Prostate gland (tissue), 2 donors: ENCODE results near the gene DMD. TPM values are rescaled to one million over a fixed set of nuclear protein-coding genes. Genes with fewer than 3 reads are reported as not detected.

Experiments
- DNase-seq: peaks from one replicate; pipeline ENCODE4 v3.0.0-alpha.2; 2019; ENCODE audit warnings: low spot score
- H3K27ac ChIP-seq, 2 donors: fragments of 200-600 bp; sonication (generic); 2 replicates each; pipeline ENCODE4 v1.5.1; 2017 to 2019
- H3K27me3 ChIP-seq: fragments of 200-600 bp; sonication (generic); replicated peaks from 2 replicates; pipeline ENCODE4 v1.5.1; 2019; ENCODE audit not compliant: insufficient read depth
- H3K36me3 ChIP-seq, 2 donors: fragments of 200-600 bp; sonication (generic); 1 replicate in 1 of 2; 2 replicates in 1 of 2; pipeline versions ENCODE4 v1.5.1 to v1.8.1; 2017 to 2019
- H3K4me1 ChIP-seq: fragments of 200-600 bp; sonication (generic); replicated peaks from 2 replicates; pipeline ENCODE4 v1.5.1; 2019
- H3K4me3 ChIP-seq, 2 donors: fragments of 200-600 bp; sonication (generic); 2 replicates each; pipeline ENCODE4 v1.5.1; 2017 to 2019
- H3K9me3 ChIP-seq: fragments of 200-600 bp; sonication (generic); 2 replicates; pipeline ENCODE4 v1.5.1; 2017
- POLR2A ChIP-seq: fragments of 450-650 bp; IDR thresholded peaks from one replicate; pipeline ENCODE4 v1.6.1; 2016; ENCODE audit warnings: antibody characterized with exemption, mild to moderate bottlenecking
- POLR2AphosphoS5 ChIP-seq: sonication (generic); formaldehyde crosslinking; IDR thresholded peaks from one replicate; pipeline ENCODE4 v1.6.1; 2017; ENCODE audit warnings: antibody characterized with exemption
- WGBS: methylation state at CpG from one replicate; pipeline ENCODE4 v1.1.5; 2018; 5-methylcytosine and 5-hydroxymethylcytosine counted together
- intact Hi-C: fragments of 100-400 bp; cut with DNase I; formaldehyde crosslinking; loops from one replicate; pipeline ENCODE4 v1.14.2; 2022
- total RNA-seq, 2 donors: library from RNA; depleted of rRNA; stranded (reverse); fragments of >200 nt; gene quantifications; one replicate each; pipeline ENCODE4 v1.1.0, GENCODE V29; 2016
- TF ChIP-seq, protein P1 (sequence below), 4 experiments: fragments of 200-600 bp in 2 of 4; fragments of 450-650 bp in 2 of 4; sonication (generic) in 2 of 4; IDR thresholded peaks; 1 replicate in 3 of 4; 2 replicates in 1 of 4; pipeline ENCODE4 v1.5.1; 2016 to 2019; ENCODE audit warnings: antibody characterized with exemption in 4 of 4, mild to moderate bottlenecking in 2 of 4, moderate library complexity in 2 of 4

Gene DMD
- total RNA-seq, 2 donors from 2014 or later: 17.6 to 34.8 TPM

DNA sequence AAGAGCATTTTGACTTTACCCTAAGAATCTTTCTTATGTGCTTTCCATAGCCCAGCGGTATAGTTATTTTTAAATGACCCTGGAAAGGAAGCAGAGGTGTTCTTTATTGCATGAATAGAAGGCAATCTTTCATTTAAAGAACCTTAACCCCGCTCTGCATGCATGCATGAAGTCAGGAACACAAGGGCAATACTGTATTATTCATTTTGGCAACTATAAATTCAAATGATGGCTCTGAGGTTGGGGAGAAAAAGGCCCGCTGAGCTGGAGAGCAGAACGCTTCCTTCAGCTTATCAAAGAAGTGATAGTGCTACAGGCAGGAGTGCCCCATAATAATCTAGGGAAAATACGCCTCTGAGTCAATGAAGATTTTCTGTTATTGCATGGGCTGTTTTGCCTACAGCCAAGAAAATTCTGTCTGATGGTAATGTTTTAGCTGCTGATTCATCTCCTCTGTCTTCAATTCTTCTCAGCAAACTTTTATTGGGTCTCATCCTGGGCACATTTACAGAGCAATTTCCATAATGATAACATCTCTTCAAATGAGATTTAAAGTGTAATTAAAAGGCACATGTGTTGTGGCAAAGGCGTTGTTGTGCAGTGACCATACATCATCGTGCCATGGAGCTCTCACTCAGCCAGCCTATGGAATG lies 1687.3 kb downstream of the DMD start:
- Histone ChIP-seq H3K4me3 (no peak overlapping the region), H3K27ac (no peak overlapping the region), H3K9me3 (no peaks in the 10 kb centered on the region), H3K27me3 (no peaks in the 10 kb centered on the region), H3K4me1 (no peaks in the 10 kb centered on the region), H3K36me3 (no peaks in the 10 kb centered on the region)
- TF ChIP-seq, protein P1, sequence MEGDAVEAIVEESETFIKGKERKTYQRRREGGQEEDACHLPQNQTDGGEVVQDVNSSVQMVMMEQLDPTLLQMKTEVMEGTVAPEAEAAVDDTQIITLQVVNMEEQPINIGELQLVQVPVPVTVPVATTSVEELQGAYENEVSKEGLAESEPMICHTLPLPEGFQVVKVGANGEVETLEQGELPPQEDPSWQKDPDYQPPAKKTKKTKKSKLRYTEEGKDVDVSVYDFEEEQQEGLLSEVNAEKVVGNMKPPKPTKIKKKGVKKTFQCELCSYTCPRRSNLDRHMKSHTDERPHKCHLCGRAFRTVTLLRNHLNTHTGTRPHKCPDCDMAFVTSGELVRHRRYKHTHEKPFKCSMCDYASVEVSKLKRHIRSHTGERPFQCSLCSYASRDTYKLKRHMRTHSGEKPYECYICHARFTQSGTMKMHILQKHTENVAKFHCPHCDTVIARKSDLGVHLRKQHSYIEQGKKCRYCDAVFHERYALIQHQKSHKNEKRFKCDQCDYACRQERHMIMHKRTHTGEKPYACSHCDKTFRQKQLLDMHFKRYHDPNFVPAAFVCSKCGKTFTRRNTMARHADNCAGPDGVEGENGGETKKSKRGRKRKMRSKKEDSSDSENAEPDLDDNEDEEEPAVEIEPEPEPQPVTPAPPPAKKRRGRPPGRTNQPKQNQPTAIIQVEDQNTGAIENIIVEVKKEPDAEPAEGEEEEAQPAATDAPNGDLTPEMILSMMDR (IDR thresholded peaks at IDR 0.05): no peak
- TF ChIP-seq POLR2A (no peak), POLR2AphosphoS5 (no peak)
- intact Hi-C loops: no loop called here
- WGBS: 59% methylated on average over 7 of the region's 7 CpGs
- DNase-seq: no peak

DNA sequence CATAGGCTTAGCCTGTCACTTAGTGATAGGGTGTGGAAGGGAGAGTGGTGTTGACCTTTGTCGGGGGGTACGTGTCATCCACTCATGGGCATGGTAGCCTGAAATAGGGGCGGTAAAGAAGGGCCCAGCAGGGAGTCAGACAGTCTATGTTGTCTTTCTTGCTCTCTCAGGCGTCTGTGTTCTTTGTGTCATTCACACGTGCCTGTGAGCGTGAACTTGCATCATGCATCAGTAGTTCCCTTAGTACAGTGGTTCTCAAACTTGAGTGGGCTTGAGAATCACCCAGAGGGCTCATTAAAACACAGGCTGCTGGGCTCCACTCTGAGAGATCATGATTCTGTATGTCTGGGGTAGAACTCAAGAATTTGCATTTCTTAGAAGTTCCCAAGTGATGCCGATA lies 1688.6 kb downstream of the DMD start:
- DNase-seq: no peak
- TF ChIP-seq, protein P1 (IDR thresholded peaks at IDR 0.05): no peak
- TF ChIP-seq POLR2AphosphoS5 (no peak), POLR2A (no peak)
- Histone ChIP-seq H3K36me3 (no peaks in the 10 kb centered on the region), H3K4me1 (no peaks in the 10 kb centered on the region), H3K27ac (no peak overlapping the region), H3K4me3 (no peak overlapping the region), H3K9me3 (no peaks in the 10 kb centered on the region), H3K27me3 (no peaks in the 10 kb centered on the region)
- WGBS: 91% methylated on average over 7 of the region's 7 CpGs
- intact Hi-C loops: no loop called here

DNA sequence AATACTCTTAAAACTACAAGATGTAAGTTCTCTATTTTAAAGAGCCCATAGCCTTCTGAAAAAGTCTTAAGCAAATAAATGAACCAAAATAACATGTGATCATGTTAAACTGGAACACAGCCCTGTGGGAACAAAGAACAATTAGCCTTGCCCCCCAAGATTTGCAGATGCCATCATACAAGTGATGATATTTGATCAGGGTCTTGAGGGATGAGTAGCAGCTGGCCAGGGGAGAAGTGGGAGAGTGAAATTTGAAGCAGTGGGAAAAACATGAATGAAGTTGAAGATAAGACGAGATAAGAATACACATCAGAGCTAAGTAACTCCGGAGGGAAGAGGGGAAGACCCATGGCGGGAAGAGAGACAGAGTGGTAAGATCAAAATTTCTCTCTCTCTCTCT lies 1689.4 kb downstream of the DMD start:
- no peaks in the 10 kb centered on the region for H3K27me3 ChIP-seq
- TF ChIP-seq, protein P1 (IDR thresholded peaks at IDR 0.05): no peak
- TF ChIP-seq POLR2AphosphoS5 (no peak), POLR2A (no peak)
- H3K27ac ChIP-seq: no peak overlapping the region
- no peak for DNase-seq
- no peaks in the 10 kb centered on the region for H3K4me1 ChIP-seq
- 69% methylated on average over 3 of the region's 3 CpGs for WGBS
- H3K36me3 ChIP-seq: no peaks in the 10 kb centered on the region
- intact Hi-C loops: no loop called here
- H3K9me3 ChIP-seq: no peaks in the 10 kb centered on the region
- no peak overlapping the region for H3K4me3 ChIP-seq

DNA sequence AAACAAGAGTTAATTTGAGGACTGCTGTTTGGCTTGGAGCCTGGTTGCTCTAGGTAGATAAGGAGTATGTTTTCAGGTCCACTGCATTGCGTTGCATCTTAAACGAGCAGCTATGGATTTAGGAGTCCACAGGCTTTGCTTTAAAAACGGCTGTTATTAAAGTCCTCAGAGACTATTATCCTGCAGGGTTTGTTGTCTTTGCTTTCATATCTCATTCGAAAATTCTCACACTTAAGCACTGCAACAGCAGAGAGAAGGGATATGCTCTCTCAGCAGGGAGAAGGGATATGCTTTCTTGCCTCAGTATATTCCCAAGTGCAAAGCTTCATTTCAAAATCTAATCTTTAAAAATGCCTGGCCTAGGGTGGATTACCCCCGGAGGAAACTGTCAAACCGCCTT lies 1694.8 kb downstream of the DMD start:
- no peaks in the 10 kb centered on the region for H3K36me3 ChIP-seq
- no peak overlapping the region for H3K27ac ChIP-seq
- no peak overlapping the region for H3K4me3 ChIP-seq
- intact Hi-C loops: no loop called here
- WGBS: 70% methylated on average over 6 of the region's 6 CpGs
- TF ChIP-seq POLR2A: no peak
- TF ChIP-seq, protein P1 (IDR thresholded peaks at IDR 0.05): no peak
- no peak for TF ChIP-seq POLR2AphosphoS5
- no peak for DNase-seq
- no peaks in the 10 kb centered on the region for H3K4me1 ChIP-seq
- H3K27me3 ChIP-seq: no peaks in the 10 kb centered on the region
- no peaks in the 10 kb centered on the region for H3K9me3 ChIP-seq

DNA sequence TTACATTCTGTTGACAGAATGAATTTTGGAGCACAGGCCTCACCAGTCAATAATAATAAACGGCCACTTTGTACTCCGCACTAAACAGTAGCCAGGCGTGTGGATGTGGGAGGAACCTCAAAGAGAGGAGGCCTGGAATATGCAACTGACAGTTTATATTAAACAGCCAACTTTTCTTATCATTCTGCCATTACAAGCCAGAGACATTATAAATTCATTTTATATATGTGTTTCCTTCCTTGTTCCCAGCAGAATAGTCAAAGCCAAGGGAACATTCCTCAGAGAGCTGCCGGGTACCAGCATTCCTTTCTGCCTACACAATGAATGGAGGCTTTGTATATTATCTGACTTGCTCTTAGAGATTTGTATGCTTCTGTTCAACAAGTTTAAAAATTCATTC lies 1703.0 kb downstream of the DMD start:
- Histone ChIP-seq H3K4me1 (no peaks in the 10 kb centered on the region), H3K9me3 (no peaks in the 10 kb centered on the region), H3K27ac (no peak overlapping the region), H3K4me3 (no peak overlapping the region), H3K36me3 (no peaks in the 10 kb centered on the region), H3K27me3 (no peaks in the 10 kb centered on the region)
- intact Hi-C loops: no loop called here
- TF ChIP-seq, protein P1 (IDR thresholded peaks at IDR 0.05): no peak
- TF ChIP-seq POLR2AphosphoS5 (no peak), POLR2A (no peak)
- no peak for DNase-seq
- WGBS: 14% methylated on average over 4 of the region's 4 CpGs
